Left cardiac atrium (tissue), 4 donors: Measurements from ENCODE around the gene KCNIP3. TPM values are rescaled to one million over a fixed set of nuclear protein-coding genes. Genes with fewer than 3 reads are reported as not detected.

Experiments used
- ATAC-seq, 2 donors: fragments of 200-7000 bp; cut with Tn5 transposase; one replicate each; pipeline ENCODE4 v1.9.1; 2020; ENCODE audit warnings: mild to moderate bottlenecking in 2 of 2, moderate library complexity in 2 of 2
- DNase-seq: peaks from one replicate; pipeline ENCODE4 v3.0.0-alpha.2; 2020
- intact Hi-C, 2 donors: fragments of 100-400 bp; cut with DNase I; formaldehyde crosslinking; loops; one replicate each; pipeline versions ENCODE4 v1.14.1 to v1.15.1; 2022 to 2023
- total RNA-seq, 2 donors: library from RNA; stranded (reverse); fragmentation: NEBNext Ultra II Directional; extraction: Animal tissue kit (Norgen Biotek cat#: 25700); gene quantifications; one replicate each; pipeline ENCODE4 v1.2.1, GENCODE V29; 2021
- donor health status: DM: no; HTN: yes; CAD: no.
- donor health status: DM: no; HTN: yes; CAD: no; lungs with severe emphysema.
- donor health status: DM: yes; HTN: yes; CAD: no.
- donor health status: Dilated cardiomyopathy.

KCNIP3 gene
- total RNA-seq, 2 donors from 2014 or later = 2.6 to 4.1 TPM

GRCh38 chr2:95337829-95338228 is 40.7 kb downstream of the KCNIP3 start:
- ATAC-seq (no peak), DNase-seq (peak; percentile 9)
- intact Hi-C loops = no loop called here

DNA sequence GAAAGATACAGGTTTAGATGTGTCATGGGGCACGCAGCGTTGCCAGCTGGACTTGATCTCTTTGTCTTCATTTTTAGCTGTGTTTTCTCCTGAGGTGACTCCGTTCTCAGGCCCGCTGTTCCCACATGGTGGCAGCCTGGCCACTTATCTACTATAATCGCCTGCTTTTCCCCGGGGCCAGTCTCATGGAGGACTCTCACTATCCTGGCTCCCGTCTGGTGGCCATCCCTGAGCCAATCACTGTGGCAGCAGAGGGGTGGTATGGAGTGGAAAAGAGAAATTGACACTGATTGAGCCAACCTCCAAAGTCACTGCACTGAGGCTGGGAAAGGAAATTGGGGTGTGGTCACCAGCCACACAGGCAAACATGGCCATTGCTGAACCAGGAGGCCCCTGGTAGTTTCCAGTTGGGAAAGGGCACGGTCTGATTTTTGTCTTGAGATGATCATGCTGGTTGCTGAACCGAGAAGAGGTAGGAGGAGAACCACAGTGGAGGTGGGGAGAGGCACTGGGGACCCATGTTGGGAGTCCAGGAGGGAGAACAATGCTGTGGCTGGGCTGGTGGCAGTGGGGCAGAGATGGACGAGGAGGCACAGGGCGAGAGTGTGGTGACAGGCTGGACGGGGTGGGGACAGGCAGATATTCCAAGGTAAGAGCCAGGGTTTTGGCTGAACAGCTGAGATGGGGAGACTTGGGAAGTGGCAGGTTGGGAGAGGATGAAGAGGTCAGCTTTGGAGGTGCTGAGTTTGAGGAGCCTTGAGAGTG is 45.6 kb downstream of the KCNIP3 start:
- no peak for ATAC-seq
- DNase-seq = no peak
- intact Hi-C loops = loop anchor here in 1 of 2 donors (10.0 kb wide), 1 partner anchor 382 kb away; no protein-coding TSS in a partner anchor

DNA sequence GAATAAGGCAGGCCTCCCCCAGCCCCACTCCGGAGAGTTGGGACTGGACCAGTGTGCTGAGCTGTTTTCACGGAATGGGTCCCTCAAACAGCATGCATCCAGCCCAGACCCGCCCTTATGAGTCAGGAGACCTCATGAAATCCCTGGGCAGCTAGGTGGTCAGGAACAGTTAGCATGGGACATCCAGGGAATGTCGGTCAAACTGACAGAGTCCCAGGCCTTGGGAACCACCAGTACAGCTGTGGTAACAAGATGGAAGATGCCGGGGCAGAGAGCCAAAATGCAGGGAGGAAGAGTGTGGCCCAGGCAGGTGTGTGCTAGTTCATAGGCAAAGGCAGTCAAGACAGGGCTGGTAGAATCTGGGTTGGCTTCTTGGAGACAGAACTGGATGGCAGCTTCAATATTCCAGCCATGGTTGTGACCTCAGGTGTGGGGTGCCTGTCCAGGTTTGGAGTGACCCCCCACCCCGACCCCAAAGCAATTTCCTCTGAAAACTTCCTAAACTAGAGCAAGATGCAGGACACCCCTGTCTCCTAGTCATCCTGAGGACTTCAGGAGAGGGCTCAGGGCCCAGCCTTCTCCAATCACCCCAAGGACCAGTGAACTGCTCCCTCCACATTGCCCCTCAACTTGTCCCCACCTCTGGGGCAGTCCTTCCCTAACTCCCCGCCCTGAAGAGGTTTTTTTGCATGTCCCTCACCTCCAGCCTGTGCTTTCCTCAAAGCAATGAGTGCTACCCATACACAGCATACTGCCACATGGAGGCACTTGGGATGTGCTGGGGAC is 46.5 kb downstream of the KCNIP3 start:
- DNase-seq (no peak), ATAC-seq (no peak)
- intact Hi-C loops = loop anchor here in 1 of 2 donors (10.0 kb wide), 1 partner anchor 381 kb away; no protein-coding TSS in a partner anchor

GRCh38 chr2:95344215-95344583 is 47.1 kb downstream of the KCNIP3 start:
- ATAC-seq (no peak), DNase-seq (no peak)
- intact Hi-C loops = loop anchor here in 1 of 2 donors (10.0 kb wide), 1 partner anchor 381 kb away; no protein-coding TSS in a partner anchor

DNA sequence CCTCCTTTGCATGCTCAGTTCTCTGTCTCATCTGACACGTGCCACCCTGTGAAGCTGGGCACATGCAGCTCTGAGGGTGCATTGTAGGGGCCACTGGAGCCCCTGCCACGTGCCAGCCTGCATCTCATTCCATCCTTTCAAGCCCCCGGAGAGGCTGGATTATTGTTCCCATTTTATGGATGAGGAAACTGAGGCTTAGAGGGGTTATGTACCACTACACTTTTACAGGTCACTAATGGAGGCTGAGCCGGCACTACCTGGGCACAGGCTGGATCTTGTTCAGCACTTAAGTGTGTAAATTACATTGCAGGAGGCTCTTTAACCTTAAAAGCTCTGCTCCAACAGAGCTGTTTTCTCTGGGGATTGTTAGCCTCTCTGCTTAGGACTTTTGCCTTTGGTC is 47.5 kb downstream of the KCNIP3 start:
- ATAC-seq = no peak
- DNase-seq = no peak
- intact Hi-C loops = loop anchor here in 1 of 2 donors (10.0 kb wide), 1 partner anchor 380 kb away; no protein-coding TSS in a partner anchor

DNA sequence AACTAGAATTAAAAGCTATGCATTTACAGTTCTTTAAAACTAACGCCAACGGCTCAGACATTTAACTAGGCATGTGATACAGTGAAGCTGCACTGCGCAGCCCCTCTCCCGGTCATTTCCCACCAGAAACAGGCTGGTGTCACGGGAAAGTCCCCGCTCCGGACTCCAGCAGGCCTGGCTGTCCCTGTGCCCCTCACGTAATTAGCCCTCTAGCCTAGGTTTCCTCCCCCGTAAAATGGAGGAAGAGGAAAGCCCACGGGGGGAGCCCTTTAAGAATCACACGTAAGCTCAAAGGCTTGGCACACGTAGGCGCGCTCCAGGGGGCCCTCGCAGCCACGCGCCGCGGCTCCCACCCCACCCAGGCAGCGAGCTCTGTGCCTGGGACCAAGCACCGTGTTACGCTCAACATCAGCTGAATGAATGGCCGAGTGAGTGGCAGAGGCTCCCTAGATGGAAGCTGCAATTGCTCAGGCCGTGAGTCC is 48.0 kb downstream of the KCNIP3 start:
- DNase-seq (no peak), ATAC-seq (no peak)
- intact Hi-C loops = loop anchor here in 1 of 2 donors (10.0 kb wide), 1 partner anchor 380 kb away; no protein-coding TSS in a partner anchor

DNA sequence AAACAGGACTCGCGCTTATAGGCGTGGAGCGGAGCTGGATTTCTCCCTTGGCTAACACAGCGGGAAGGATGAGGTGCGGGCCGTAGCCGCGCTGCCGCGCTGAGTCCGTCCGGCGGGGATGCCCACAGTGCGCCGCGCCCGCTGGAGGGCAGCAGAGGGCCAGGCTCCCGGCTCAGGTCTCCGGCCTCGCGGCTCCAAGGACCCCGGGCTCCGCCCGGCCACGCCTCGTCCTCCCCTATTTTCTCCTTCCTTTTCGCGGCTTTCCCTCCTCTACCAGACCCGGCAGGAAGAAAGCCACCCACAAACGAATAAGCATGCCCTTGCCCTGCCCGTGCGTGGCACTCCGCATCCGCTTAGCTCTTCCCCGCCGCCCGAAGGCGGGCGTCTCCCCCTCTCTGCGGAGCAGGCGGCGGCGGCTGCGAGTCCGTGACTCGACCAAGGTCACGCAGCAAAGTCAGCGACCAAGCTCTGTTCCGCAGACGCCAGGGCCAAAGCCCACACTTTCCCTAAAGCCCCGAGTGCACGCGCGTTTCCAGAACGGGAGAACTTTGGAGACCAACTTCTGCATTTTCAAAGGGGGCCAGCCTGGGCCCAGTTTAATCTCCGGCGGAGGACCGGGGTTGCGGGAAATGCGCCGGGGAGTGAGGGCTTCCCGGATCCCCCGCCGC is 48.5 kb downstream of the KCNIP3 start:
- ATAC-seq (peak; percentile 94 to 95), DNase-seq (peak; percentile 90)
- intact Hi-C loops = loop anchor here in 1 of 2 donors (10.0 kb wide), 1 partner anchor 379 kb away; no protein-coding TSS in a partner anchor

DNA sequence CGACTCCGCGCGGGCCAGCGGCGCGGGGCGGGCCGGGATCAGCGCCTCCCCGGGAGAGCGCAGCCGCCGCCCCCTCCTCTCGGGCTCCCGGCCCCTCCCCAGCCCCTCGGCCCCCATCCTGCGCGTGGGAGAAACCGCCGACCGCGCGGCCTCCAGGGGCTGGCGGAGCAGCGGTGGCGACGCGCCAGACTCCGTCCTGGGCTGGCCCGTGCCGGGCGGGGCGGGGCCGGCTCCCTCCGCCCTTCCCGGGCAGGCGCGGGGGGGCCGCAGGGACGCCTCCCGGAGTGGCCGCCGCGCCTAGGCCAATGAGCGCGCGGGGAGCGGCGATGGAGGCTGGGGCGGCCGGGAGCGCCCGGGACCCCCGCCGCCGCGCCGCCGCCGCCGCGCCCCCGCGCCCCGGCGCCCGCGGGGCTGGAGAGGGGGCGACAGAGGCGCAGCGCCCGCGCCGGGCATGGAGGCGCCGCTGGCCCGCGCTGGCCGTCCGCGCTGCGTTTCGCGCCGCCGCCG is 49.1 kb downstream of the KCNIP3 start:
- DNase-seq (peak; percentile 74), ATAC-seq (peak; percentile 84 to 87)
- intact Hi-C loops = loop anchor here in 1 of 2 donors (10.0 kb wide), 1 partner anchor 379 kb away; no protein-coding TSS in a partner anchor

DNA sequence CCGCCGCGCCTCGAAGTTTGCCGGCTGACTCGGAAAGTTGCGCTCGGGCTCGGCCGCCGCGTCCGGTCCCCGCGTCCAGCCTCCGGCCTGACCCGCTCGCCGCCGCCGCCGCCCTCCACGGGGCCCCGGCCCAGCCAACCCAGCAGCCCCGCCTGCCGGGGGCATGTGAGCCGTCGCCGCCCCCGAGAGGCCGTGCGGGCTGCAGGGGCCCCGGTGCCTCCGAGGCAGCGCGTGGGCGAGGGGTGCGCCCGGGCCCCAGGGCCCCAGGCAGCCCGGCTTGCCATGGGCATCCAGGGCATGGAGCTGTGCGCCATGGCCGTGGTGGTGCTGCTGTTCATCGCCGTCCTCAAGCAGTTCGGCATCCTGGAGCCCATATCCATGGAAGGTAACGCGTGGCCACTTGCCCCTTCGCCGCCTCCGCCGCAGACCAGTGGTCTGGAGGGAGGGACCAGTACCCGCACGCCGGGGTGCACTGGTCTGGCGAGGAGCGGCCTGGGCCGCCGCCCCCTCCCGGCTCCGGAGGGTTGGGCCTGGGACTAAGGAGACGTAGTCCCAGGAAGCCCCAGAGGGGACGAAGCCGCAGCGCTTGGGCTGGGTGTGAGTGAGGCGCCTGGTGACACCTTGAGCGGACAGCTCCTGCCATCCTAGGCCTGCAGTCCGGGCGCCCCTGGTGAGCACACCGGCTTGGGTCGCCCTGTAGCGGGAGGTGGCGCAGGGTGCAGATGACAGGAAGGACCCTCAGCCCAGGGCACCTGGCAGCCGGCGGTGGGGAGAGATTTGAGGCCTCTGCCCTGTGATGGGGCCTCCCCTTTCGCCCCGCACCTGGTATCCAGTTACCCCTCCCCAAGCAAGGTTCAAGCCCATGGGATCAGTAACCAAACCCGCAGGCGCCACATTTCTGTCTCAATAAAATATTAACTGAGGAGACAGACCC is 49.9 kb downstream of the KCNIP3 start:
- peak in 1 of 2 donors; percentile 0 for ATAC-seq
- DNase-seq = peak; percentile 30
- intact Hi-C loops = loop anchor here in 1 of 2 donors (10.0 kb wide), 1 partner anchor 378 kb away; no protein-coding TSS in a partner anchor

GRCh38 chr2:95347681-95348608 is 50.8 kb downstream of the KCNIP3 start:
- intact Hi-C loops = loop anchor here in 1 of 2 donors (10.0 kb wide), 1 partner anchor 377 kb away; no protein-coding TSS in a partner anchor
- ATAC-seq = no peak
- peak; percentile 17 for DNase-seq

- DNase-seq (peak; percentile 22), ATAC-seq (peak in 1 of 2 donors; percentile 7)
- intact Hi-C loops = loop anchor here in 1 of 2 donors (10.0 kb wide), 1 partner anchor 376 kb away; no protein-coding TSS in a partner anchor
Observed at GRCh38 chr2:95348609-95349567, 51.7 kb downstream of the KCNIP3 start.

- ATAC-seq = no peak
- intact Hi-C loops = loop anchor here in 1 of 2 donors (10.0 kb wide), 1 partner anchor 375 kb away; no protein-coding TSS in a partner anchor
- peak; percentile 14 for DNase-seq
Observed at GRCh38 chr2:95349568-95350322, 52.6 kb downstream of the KCNIP3 start.

DNA sequence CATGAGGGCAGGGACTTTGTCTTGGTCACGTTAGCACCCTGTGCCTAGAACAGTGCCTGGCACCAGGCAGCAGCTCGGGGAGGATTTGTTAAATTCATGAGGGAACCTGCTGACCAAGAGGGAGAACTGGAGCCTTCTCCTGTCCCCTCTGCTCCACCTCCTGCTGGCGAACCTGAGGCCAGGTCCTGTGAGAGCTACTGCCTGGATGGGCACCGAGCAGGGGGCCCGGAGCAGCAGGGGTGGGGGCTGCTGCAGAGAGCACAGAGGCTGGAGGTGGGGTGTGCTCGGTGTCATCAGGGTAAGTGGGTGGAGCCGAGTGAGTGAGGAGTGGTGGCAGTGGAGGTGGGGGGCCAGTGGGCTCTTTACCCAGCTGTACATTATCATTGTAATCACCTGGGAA is 53.2 kb downstream of the KCNIP3 start:
- no peak for DNase-seq
- intact Hi-C loops = no loop called here
- ATAC-seq = no peak

DNA sequence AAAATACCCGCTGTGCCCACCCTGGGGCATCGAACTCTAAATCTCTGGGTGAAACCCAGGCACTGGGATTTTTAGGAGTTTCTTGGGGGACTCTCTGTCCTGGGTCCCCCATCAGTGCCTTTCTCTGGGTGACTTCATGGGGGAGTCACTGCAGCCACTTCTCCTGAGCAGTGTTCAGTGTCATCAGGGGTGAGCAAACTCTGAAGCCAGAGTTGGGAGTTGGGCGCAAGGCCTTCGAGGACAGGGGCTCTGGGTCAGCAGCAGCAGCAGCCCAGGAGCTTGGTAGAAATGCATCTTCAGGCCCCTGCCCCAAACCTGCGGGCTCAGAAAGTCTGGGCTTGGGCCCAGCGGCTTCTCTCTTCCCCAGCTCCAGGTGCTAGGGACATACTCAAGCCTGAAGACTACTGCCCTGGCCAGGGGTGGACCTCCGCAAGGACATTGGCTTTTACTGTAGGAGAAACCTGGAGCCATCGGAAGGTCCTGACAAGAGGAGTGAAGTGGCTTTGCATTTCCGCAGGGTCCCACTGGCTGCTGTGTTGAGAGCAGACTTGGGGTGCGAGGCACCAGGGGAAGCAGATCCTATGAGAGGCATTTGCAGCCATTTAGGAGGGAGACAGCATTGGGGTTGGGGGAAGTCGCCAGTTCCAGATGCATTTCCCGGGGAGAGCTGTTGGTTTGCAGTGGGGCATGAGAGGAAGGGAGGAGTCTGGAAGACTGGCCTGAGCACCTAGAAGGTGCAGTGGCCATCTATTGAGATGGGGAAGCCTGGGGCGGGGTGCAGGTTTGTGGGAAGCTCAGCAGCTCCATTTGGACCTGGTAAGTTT is 53.8 kb downstream of the KCNIP3 start:
- DNase-seq = peak; percentile 3

More for the DNA sequence above, 53.8 kb downstream of the KCNIP3 start:
- no peak for ATAC-seq
- intact Hi-C loops = no loop called here
